GM21423 (cell line): ENCODE measurements around the gene MRTFB.
A peak's percentile ranks its signal among the peaks of the same experiment; 100 is the strongest.

Source experiments
- ATAC-seq: cut with Tn5 transposase; IDR thresholded peaks from one replicate; pipeline ENCODE4 v1.9.1; 2021; ENCODE audit warnings: mild to moderate bottlenecking, moderate library complexity; ENCODE audit not compliant: unreplicated experiment

Gene MRTFB

GRCh38 chr16:14129502-14129901 lies 58.4 kb downstream of the MRTFB start:
- ATAC-seq, result no peak

GRCh38 chr16:14131774-14132695 lies 60.9 kb downstream of the MRTFB start:
- peak; percentile 18 for ATAC-seq

GRCh38 chr16:14132696-14133048 lies 61.6 kb downstream of the MRTFB start:
- ATAC-seq, result peak; percentile 63

- ATAC-seq, result no peak
Measured at GRCh38 chr16:14133907-14134306, 62.8 kb downstream of the MRTFB start.

GRCh38 chr16:14135704-14136103 lies 64.6 kb downstream of the MRTFB start:
- ATAC-seq, result no peak

GRCh38 chr16:14139872-14140271 lies 68.8 kb downstream of the MRTFB start:
- ATAC-seq, result no peak

- no peak for ATAC-seq
Measured at GRCh38 chr16:14140923-14141322, 69.8 kb downstream of the MRTFB start.

GRCh38 chr16:14146445-14146844 lies 75.3 kb downstream of the MRTFB start:
- ATAC-seq, result no peak

GRCh38 chr16:14148016-14148415 lies 76.9 kb downstream of the MRTFB start:
- no peak for ATAC-seq

GRCh38 chr16:14148569-14148968 lies 77.5 kb downstream of the MRTFB start:
- no peak for ATAC-seq

GRCh38 chr16:14150796-14151195 lies 79.7 kb downstream of the MRTFB start:
- ATAC-seq, result no peak

- ATAC-seq, result no peak
Measured at GRCh38 chr16:14151256-14152030, 80.3 kb downstream of the MRTFB start.

- ATAC-seq, result no peak
Measured at GRCh38 chr16:14155572-14156190, 84.6 kb downstream of the MRTFB start.

- no peak for ATAC-seq
Measured at GRCh38 chr16:14164916-14165662, 94.0 kb downstream of the MRTFB start.

GRCh38 chr16:14168146-14168545 lies 97.0 kb downstream of the MRTFB start:
- ATAC-seq, result no peak

- ATAC-seq, result no peak
Measured at GRCh38 chr16:14172200-14172809, 101.2 kb downstream of the MRTFB start.

GRCh38 chr16:14175086-14175485 lies 104.0 kb downstream of the MRTFB start:
- no peak for ATAC-seq

GRCh38 chr16:14177704-14178103 lies 106.6 kb downstream of the MRTFB start:
- ATAC-seq, result no peak

- no peak for ATAC-seq
Measured at GRCh38 chr16:14179116-14179515, 108.0 kb downstream of the MRTFB start.

- no peak for ATAC-seq
Measured at GRCh38 chr16:14180481-14180944, 109.4 kb downstream of the MRTFB start.
